PC-9 (cell line): Measurements from ENCODE around the gene FARS2. TPM values are rescaled to one million over a fixed set of nuclear protein-coding genes. Genes with fewer than 3 reads are reported as not detected.

Source experiments
- BruUV-seq: library from RNA; stranded (reverse); fragments of 400-500 nt; replicated peaks from 2 replicates; lab custom pipeline; 2021; lab: Mats Ljungman, UMichigan
- CTCF ChIA-PET: fragments of 300-600 bp; sonication (Branson Sonifier 250); formaldehyde crosslinking; loops from one replicate; lab custom pipeline; 2022; ENCODE audit warnings: antibody characterized with exemption; lab: Charles Lee
- POLR2A ChIA-PET: fragments of 300-600 bp; sonication (Branson Sonifier 250); formaldehyde crosslinking; loops from one replicate; lab custom pipeline; 2022; ENCODE audit warnings: antibody characterized with exemption; ENCODE audit not compliant: unreplicated experiment; lab: Charles Lee
- DNase-seq, 2 experiments: peaks; one replicate each; pipeline versions ENCODE4 v3.0.0 to v3.0.0-alpha.2; 2015 to 2022; ENCODE audit warnings: mixed read lengths in 1 of 2
- H2AFZ ChIP-seq: fragments of 200-600 bp; sonication (generic); 2 replicates; pipeline ENCODE4 v1.8.1; 2017; ENCODE audit warnings: antibody characterized with exemption
- H3F3A ChIP-seq: fragments of 200-600 bp; sonication (generic); 2 replicates; pipeline ENCODE4 v1.8.1; 2017; ENCODE audit warnings: antibody characterized with exemption, mild to moderate bottlenecking, low read depth; ENCODE audit not compliant: insufficient read depth
- H3K27ac ChIP-seq: fragments of 200-600 bp; sonication (generic); 2 replicates; pipeline ENCODE4 v1.6.1; 2016; ENCODE audit warnings: mixed run types
- H3K27me3 ChIP-seq: fragments of 200-600 bp; sonication (generic); 2 replicates; pipeline ENCODE4 v1.6.1; 2016; ENCODE audit warnings: low read depth, mixed run types; ENCODE audit not compliant: insufficient read depth
- H3K36me3 ChIP-seq: fragments of 200-600 bp; sonication (generic); 2 replicates; pipeline ENCODE4 v1.6.1; 2016; ENCODE audit warnings: low read depth, mixed run types
- H3K4me1 ChIP-seq: fragments of 200-600 bp; sonication (generic); replicated peaks from 2 replicates; pipeline ENCODE4 v1.6.1; 2016; ENCODE audit warnings: mixed run types; ENCODE audit not compliant: insufficient read depth
- H3K4me2 ChIP-seq: fragments of 200-600 bp; sonication (generic); 2 replicates; pipeline ENCODE4 v1.6.1; 2017; ENCODE audit warnings: mixed run types
- H3K4me3 ChIP-seq: fragments of 200-600 bp; sonication (generic); 2 replicates; pipeline ENCODE4 v1.6.1; 2016; ENCODE audit warnings: mixed run types
- H3K79me2 ChIP-seq: fragments of 200-600 bp; sonication (generic); 2 replicates; pipeline ENCODE4 v1.6.1; 2017; ENCODE audit warnings: low read depth, mixed run types
- H3K9me2 ChIP-seq: fragments of 200-600 bp; sonication (generic); 2 replicates; pipeline ENCODE4 v1.8.1; 2017; ENCODE audit warnings: mild to moderate bottlenecking; ENCODE audit not compliant: insufficient read depth
- H3K9me3 ChIP-seq: fragments of 200-600 bp; sonication (generic); 2 replicates; pipeline ENCODE4 v1.8.1; 2016; ENCODE audit warnings: low read depth; ENCODE audit not compliant: insufficient read depth
- H4K20me1 ChIP-seq: fragments of 200-600 bp; sonication (generic); 2 replicates; pipeline ENCODE4 v1.8.1; 2017; ENCODE audit not compliant: insufficient read depth
- CTCF ChIP-seq: fragments of 200-600 bp; sonication (generic); conservative IDR thresholded peaks from 2 replicates; pipeline ENCODE4 v1.6.1; 2017; ENCODE audit warnings: mixed run types, antibody characterized with exemption, mild to moderate bottlenecking, moderate library complexity
- EZH2 ChIP-seq: fragments of 200-600 bp; sonication (generic); IDR thresholded peaks from 2 replicates; pipeline ENCODE4 v1.8.0; 2017; ENCODE audit warnings: antibody characterized with exemption, low read depth
- intact Hi-C: fragments of 100-400 bp; cut with micrococcal nuclease; formaldehyde crosslinking; loops from one replicate; pipeline ENCODE4 v1.10.0; 2022; ENCODE audit not compliant: unreplicated experiment
- total RNA-seq: library from RNA; stranded (reverse); gene quantifications from 2 replicates; pipeline ENCODE4 v1.2.3, GENCODE V29; 2021

Gene FARS2
- total RNA-seq, 1 experiment from 2014 or later, result 26.7 TPM

GRCh38 chr6:5598123-5598522, 336.8 kb downstream of the FARS2 start:
- no peak overlapping the region for H3K27ac ChIP-seq
- intact Hi-C loops, result no loop called here
- H3K36me3 ChIP-seq, result no peaks in the 10 kb centered on the region
- no peaks in the 10 kb centered on the region for H3K9me2 ChIP-seq
- H3K79me2 ChIP-seq, result no peaks in the 10 kb centered on the region
- H3K4me3 ChIP-seq, result no peak overlapping the region
- BruUV-seq, result no TSS peak
- H3K9me3 ChIP-seq, result no peaks in the 10 kb centered on the region
- no peaks in the 10 kb centered on the region for H4K20me1 ChIP-seq
- ChIA-PET CTCF (interaction anchor here (0.6 kb wide), 1 partner anchor 17 kb away, joined by 6 read pairs; no protein-coding TSS in a partner anchor), POLR2A (no interaction called here)
- H2AFZ ChIP-seq, result no peak overlapping the region
- no peaks in the 10 kb centered on the region for H3K4me1 ChIP-seq
- H3F3A ChIP-seq, result no peaks in the 10 kb centered on the region
- H3K27me3 ChIP-seq, result no peaks in the 10 kb centered on the region
- H3K4me2 ChIP-seq, result no peak overlapping the region
- TF ChIP-seq EZH2 (no peak), CTCF (no peak)
- DNase-seq, result no peak

- no peak for DNase-seq
These were observed 337.8 kb downstream of the FARS2 start for GRCh38 chr6:5599127-5599526.

GRCh38 chr6:5605937-5606336, 344.6 kb downstream of the FARS2 start:
- Histone ChIP-seq H3K4me2 (no peak overlapping the region), H4K20me1 (no peaks in the 10 kb centered on the region), H3F3A (no peaks in the 10 kb centered on the region), H2AFZ (no peak overlapping the region), H3K27me3 (no peaks in the 10 kb centered on the region), H3K79me2 (no peaks in the 10 kb centered on the region), H3K9me2 (no peaks in the 10 kb centered on the region), H3K36me3 (no peaks in the 10 kb centered on the region), H3K9me3 (no peaks in the 10 kb centered on the region), H3K4me3 (no peak overlapping the region), H3K27ac (no peak overlapping the region), H3K4me1 (no peaks in the 10 kb centered on the region)
- CTCF ChIA-PET, result no interaction called here
- POLR2A ChIA-PET, result no interaction called here
- no peak for DNase-seq
- intact Hi-C loops, result no loop called here
- no TSS peak for BruUV-seq
- TF ChIP-seq EZH2 (no peak), CTCF (no peak)

More at GRCh38 chr6:5599127-5599526, 337.8 kb downstream of the FARS2 start:
- H4K20me1 ChIP-seq, result no peaks in the 10 kb centered on the region
- H3F3A ChIP-seq, result no peaks in the 10 kb centered on the region
- BruUV-seq, result no TSS peak
- H3K9me2 ChIP-seq, result no peaks in the 10 kb centered on the region
- H3K79me2 ChIP-seq, result no peaks in the 10 kb centered on the region
- intact Hi-C loops, result no loop called here
- H3K9me3 ChIP-seq, result no peaks in the 10 kb centered on the region
- H3K4me1 ChIP-seq, result no peaks in the 10 kb centered on the region
- no peaks in the 10 kb centered on the region for H3K27me3 ChIP-seq
- POLR2A ChIA-PET, result no interaction called here
- no peak overlapping the region for H3K27ac ChIP-seq
- H3K4me3 ChIP-seq, result no peak overlapping the region
- H3K4me2 ChIP-seq, result no peak overlapping the region
- CTCF ChIA-PET, result no interaction called here
- no peak for TF ChIP-seq EZH2
- TF ChIP-seq CTCF, result no peak
- H2AFZ ChIP-seq, result no peak overlapping the region
- no peaks in the 10 kb centered on the region for H3K36me3 ChIP-seq
